GM12875 (cell line): ENCODE measurements around the gene SSNA1.

ENCODE experiments used
- H3K4me3 ChIP-seq: one replicate; pipeline ENCODE4 v1.5.1; 2011; ENCODE audit warnings: low read depth, low read length, control low read depth
- TF ChIP-seq, protein P1 (sequence below): IDR thresholded peaks from 2 replicates; pipeline ENCODE4 v1.5.1; 2011; ENCODE audit warnings: low read depth, mild to moderate bottlenecking, control low read depth, inconsistent platforms, low read length, moderate library complexity, borderline replicate concordance; ENCODE audit not compliant: insufficient read depth

SSNA1 gene

DNA sequence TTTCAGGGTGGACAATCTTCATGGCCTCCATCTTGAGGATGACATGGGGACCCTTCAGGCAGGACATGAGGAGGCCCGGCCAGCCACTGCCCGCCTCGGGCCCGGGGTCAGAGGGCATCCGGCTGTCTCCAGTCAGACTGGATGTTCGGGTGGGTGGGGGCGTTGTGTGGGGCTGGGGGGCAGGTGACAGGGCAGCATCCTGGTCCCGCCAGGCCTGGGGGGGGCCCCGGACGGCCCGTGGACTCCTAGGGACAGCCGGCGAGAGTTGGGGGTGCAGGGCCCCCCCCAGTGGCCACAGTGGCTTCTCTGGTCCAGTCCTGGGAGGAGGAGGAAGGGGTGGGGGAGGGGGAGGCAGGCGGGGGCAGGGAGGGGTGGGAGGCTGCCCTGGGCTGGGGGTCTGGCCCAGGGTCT lies 32.6 kb downstream of the SSNA1 start:
- TF ChIP-seq, protein P1, sequence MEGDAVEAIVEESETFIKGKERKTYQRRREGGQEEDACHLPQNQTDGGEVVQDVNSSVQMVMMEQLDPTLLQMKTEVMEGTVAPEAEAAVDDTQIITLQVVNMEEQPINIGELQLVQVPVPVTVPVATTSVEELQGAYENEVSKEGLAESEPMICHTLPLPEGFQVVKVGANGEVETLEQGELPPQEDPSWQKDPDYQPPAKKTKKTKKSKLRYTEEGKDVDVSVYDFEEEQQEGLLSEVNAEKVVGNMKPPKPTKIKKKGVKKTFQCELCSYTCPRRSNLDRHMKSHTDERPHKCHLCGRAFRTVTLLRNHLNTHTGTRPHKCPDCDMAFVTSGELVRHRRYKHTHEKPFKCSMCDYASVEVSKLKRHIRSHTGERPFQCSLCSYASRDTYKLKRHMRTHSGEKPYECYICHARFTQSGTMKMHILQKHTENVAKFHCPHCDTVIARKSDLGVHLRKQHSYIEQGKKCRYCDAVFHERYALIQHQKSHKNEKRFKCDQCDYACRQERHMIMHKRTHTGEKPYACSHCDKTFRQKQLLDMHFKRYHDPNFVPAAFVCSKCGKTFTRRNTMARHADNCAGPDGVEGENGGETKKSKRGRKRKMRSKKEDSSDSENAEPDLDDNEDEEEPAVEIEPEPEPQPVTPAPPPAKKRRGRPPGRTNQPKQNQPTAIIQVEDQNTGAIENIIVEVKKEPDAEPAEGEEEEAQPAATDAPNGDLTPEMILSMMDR = no peak
- H3K4me3 ChIP-seq = no peak overlapping the region

DNA sequence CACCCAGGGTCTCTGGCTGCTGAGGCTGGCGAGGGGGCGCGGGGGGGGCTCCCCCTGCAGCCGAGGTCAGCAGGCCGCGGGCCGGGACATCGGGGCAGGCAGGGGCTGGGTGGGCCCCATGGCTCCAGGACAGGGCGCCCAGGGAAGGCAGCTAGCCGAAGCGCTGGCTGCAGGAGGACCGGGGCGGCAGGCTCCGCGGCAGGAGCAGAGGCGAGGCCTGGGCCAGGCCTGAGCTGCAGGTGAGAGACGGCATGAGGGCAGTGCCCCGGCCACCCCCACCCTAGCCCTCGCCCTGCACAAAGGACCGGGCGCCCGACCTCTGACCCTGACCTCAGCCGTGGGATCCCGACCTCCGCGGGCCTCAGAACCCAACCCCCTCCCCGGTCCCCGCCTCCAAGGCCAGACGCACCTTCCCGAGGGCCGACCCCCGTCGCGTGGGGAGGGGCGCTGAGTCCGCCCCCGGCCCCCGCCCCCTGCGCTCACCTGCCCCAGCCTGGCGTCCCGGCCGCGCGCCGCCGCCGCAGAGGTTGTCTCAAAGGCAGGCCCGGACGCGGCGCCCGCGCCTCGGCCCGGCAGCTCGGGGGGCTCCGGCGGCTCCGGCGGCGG lies 33.1 kb downstream of the SSNA1 start:
- TF ChIP-seq, protein P1 = no peak
- H3K4me3 ChIP-seq = peak overlapping the region; percentile 38

DNA sequence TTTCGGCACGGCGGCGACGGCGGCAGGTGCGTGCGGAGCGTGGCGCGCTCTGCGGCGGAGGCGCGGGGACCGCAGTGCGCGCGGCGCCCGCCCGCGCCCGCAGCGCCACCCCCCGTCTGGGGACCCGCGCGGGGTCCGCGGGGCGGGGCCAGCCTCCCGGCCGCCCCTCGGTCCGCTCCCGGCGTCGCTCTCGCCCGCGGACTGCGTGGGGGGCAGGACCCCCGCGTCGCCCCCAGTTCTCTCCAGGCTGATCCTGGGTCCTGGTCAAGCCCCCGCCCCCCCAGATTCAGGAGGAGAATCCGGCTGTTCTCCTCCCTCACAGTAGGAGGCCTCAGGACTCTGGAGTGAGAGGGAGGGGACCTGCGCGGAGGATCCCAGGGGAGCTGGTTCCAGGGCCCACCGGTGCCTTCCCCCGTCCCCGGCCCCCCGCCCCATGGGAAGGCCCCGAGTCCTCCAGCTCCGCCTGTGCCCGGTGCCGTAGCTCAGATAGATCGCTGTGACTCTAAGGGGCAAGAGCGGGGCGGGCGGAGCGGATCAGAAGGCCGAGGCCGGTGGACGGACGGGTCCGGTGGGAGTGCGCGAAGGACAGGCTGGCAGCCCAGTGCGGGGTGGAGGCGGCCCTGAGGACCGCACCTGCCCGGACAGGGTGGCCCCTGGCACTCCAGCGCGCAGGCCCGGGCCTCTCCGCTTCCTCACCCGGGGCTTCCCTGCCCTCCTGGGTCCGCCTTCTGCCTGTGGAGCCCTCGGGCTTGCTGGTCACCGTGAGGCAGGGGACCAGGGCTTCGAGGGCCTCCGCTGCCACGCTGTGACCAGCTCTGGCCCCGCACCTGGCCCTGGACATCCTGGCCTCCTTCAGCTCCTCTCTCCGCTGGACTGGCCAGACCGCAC lies 34.0 kb downstream of the SSNA1 start, which contains the start of gene RNF208:
RNF208 (minus strand) TSS at position 51 of the 888 bp plus-strand sequence. CDS start 1,028 bp downstream, outside the sequence.
- TF ChIP-seq, protein P1 = no peak
- H3K4me3 ChIP-seq = peak within 1 kb of the TSS; percentile 40

DNA sequence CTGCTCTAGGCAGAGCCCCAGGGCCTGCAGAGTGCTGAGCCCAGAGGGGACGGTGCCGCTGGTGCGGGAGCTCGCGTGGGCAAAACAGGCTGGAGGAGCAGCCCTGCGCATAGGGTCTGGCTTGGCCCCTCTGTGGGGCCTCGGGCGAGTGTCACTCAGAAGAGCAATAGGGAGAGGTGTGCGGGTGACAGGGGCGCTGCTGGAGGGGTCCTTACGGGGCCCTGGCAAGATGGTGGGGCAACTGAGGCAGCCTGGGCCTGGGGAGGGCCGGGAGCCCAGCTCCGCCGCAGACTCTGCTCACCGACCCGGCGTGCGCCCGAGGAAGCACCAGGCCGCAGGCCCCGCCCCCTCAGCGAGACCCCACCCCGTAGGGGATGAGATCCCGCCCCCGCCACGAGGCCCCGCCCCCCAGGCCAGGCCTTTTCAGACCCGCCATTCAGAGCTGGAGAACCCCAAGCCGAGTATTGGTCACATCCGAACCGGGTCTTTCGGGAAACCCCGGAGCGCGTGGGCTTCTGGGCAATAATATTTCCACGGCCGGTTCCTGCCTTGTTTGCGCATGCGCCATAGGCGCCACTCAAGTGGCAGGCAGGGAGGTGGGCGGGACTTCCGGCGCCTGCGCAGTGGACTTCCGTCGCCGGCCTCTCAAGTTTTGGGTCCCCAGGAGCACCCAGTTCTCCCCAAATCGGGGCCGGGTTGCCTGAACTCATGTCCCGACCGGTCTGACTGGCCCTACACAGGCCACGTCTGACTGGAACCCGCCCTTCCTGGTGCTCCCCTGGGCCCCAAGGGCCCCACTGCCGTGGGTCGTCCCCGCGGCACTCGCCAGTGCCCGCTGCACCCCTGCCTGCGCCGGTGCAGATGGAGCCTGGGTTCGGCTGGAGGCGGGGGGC lies 34.8 kb downstream of the SSNA1 start:
- H3K4me3 ChIP-seq = peak overlapping the region; percentile 70
- TF ChIP-seq, protein P1 = no peak

DNA sequence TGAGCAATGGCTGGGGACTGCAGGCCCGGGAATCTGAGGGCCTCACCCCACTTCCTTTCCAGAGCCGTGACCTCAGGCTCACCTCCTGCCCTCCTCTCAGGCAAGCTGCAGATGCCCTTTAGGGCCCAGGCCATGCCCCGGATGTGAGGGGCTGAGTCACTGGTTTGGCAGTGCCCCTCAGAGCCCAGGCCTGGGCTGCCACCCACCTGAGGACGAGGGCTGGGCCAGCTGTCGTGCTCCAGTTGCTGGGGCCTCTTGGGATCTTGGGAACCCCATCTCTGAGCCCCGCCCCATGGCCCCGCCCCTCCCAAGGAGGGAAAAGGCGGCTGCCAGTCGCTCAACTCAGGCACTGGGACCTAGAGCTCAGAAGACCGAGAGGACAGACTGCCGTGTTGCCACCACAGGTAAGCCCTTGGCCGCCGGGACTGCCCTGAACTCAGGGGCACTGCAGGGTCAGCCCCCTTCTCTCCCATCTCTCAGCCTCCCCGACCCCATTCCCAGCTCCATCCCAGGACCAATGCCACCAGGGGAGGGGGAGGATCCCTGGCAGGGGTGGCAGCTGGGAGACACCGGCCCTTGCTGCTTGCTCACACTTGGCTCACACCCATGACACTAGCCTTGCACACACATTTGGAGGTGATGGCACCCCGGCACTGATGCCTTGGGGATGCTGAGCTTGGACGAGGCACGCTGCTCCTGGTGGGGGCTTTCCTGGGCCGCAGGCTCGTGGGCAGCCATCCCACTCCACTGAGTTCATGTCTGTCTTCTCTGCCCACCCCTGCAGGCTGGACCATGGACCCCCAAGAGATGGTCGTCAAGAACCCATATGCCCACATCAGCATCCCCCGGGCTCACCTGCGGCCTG lies 36.6 kb downstream of the SSNA1 start, which contains the start of gene CYSRT1:
CYSRT1 (plus strand) TSS at position 345 of the 865 bp plus-strand sequence; CDS start at position 793, 448 bp downstream.
- peak within 1 kb of the TSS; percentile 70 for H3K4me3 ChIP-seq
- TF ChIP-seq, protein P1 = no peak
